ENCODE data around the gene CAPN5. TPM values are rescaled to one million over a fixed set of nuclear protein-coding genes. Genes with fewer than 3 reads are reported as not detected.

The CAPN5 gene
- total RNA-seq, 1 experiment from 2014 or later = 22.3 TPM

- CTCF ChIA-PET = interaction anchor here (1.3 kb wide), 1 partner anchor 15 kb away, joined by 3 read pairs; no protein-coding TSS in a partner anchor
- no peak overlapping the region for H3K27ac Mint-ChIP-seq (ENCODE audit: unreplicated experiment)
Measured at GRCh38 chr11:77142091-77142975, 75.6 kb downstream of the CAPN5 start.

GRCh38 chr11:77143405-77144020 is 76.7 kb downstream of the CAPN5 start:
- Mint-ChIP-seq H3K36me3 (ENCODE audit: insufficient read depth, unreplicated experiment) (no peaks in the 10 kb centered on the region), H3K4me1 (ENCODE audit: low read depth, unreplicated experiment) (peaks cover 6% of the 10 kb centered on the region), H3K27me3 (ENCODE audit: unreplicated experiment) (peaks cover 40% of the 10 kb centered on the region), H3K4me3 (ENCODE audit: low read depth, unreplicated experiment) (no peak overlapping the region), H3K27ac (ENCODE audit: unreplicated experiment) (no peak overlapping the region), H3K9me3 (ENCODE audit: low read depth, unreplicated experiment) (no peaks in the 10 kb centered on the region)
- BruUV-seq (replicated peaks) = no TSS peak
- DNase-seq = no peak
- intact Hi-C loops (cut with micrococcal nuclease; ENCODE audit: unreplicated experiment) = no loop called here
- no peak for TF ChIP-seq CTCF (IDR thresholded peaks at IDR 0.05; ENCODE audit: unreplicated experiment)
- CTCF ChIA-PET = interaction anchor here (1.3 kb wide), 1 partner anchor 16 kb away, joined by 3 read pairs; no protein-coding TSS in a partner anchor

More at GRCh38 chr11:77142091-77142975, 75.6 kb downstream of the CAPN5 start:
- Mint-ChIP-seq H3K27me3 (ENCODE audit: unreplicated experiment) (peaks cover 34% of the 10 kb centered on the region), H3K36me3 (ENCODE audit: insufficient read depth, unreplicated experiment) (no peaks in the 10 kb centered on the region), H3K9me3 (ENCODE audit: low read depth, unreplicated experiment) (no peaks in the 10 kb centered on the region), H3K4me3 (ENCODE audit: low read depth, unreplicated experiment) (no peak overlapping the region), H3K4me1 (ENCODE audit: low read depth, unreplicated experiment) (peaks cover 6% of the 10 kb centered on the region)
- BruUV-seq (replicated peaks) = no TSS peak
- no peak for TF ChIP-seq CTCF (IDR thresholded peaks at IDR 0.05; ENCODE audit: unreplicated experiment)
- intact Hi-C loops (cut with micrococcal nuclease; ENCODE audit: unreplicated experiment) = no loop called here
- DNase-seq = no peak

- no peak for DNase-seq
- Mint-ChIP-seq H3K4me3 (ENCODE audit: low read depth, unreplicated experiment) (no peak overlapping the region), H3K9me3 (ENCODE audit: low read depth, unreplicated experiment) (no peaks in the 10 kb centered on the region), H3K27me3 (ENCODE audit: unreplicated experiment) (peaks cover 40% of the 10 kb centered on the region), H3K27ac (ENCODE audit: unreplicated experiment) (no peak overlapping the region), H3K4me1 (ENCODE audit: low read depth, unreplicated experiment) (peaks cover 6% of the 10 kb centered on the region), H3K36me3 (ENCODE audit: insufficient read depth, unreplicated experiment) (no peaks in the 10 kb centered on the region)
- BruUV-seq (replicated peaks) = no TSS peak
- CTCF ChIA-PET = interaction anchor here (0.6 to 1.0 kb wide), 2 partner anchors 17 to 246 kb away, joined by 3 read pairs; no protein-coding TSS in a partner anchor
- no peak for TF ChIP-seq CTCF (IDR thresholded peaks at IDR 0.05; ENCODE audit: unreplicated experiment)
- intact Hi-C loops (cut with micrococcal nuclease; ENCODE audit: unreplicated experiment) = no loop called here
Measured at GRCh38 chr11:77144196-77144856, 77.6 kb downstream of the CAPN5 start.

GRCh38 chr11:77144857-77145428 is 78.2 kb downstream of the CAPN5 start:
- BruUV-seq (replicated peaks) = no TSS peak
- H3K4me3 Mint-ChIP-seq (ENCODE audit: low read depth, unreplicated experiment) = no peak overlapping the region
- peaks cover 6% of the 10 kb centered on the region for H3K4me1 Mint-ChIP-seq (ENCODE audit: low read depth, unreplicated experiment)
- H3K9me3 Mint-ChIP-seq (ENCODE audit: low read depth, unreplicated experiment) = no peaks in the 10 kb centered on the region
- no peak for DNase-seq
- TF ChIP-seq CTCF (IDR thresholded peaks at IDR 0.05; ENCODE audit: unreplicated experiment) = no peak
- intact Hi-C loops (cut with micrococcal nuclease; ENCODE audit: unreplicated experiment) = no loop called here
- CTCF ChIA-PET = interaction anchor here (1.0 kb wide), 1 partner anchor 18 kb away, joined by 3 read pairs; no protein-coding TSS in a partner anchor
- no peak overlapping the region for H3K27ac Mint-ChIP-seq (ENCODE audit: unreplicated experiment)
- no peaks in the 10 kb centered on the region for H3K36me3 Mint-ChIP-seq (ENCODE audit: insufficient read depth, unreplicated experiment)
- peaks cover 40% of the 10 kb centered on the region for H3K27me3 Mint-ChIP-seq (ENCODE audit: unreplicated experiment)

Data from Calu3 (cell line).